OCI-LY1 (cell line): ENCODE measurements around the gene DCST2.

Experiments
- H2AFZ ChIP-seq: fragments of 200-600 bp; sonication (generic), shearing (Covaris generic); 2 replicates; pipeline ENCODE4 v1.6.0; 2014; ENCODE audit warnings: antibody characterized with exemption, mild to moderate bottlenecking, low read length
- H3F3A ChIP-seq: fragments of 200-600 bp; sonication (generic), shearing (Covaris generic); 2 replicates; pipeline ENCODE4 v1.6.0; 2014; ENCODE audit warnings: mild to moderate bottlenecking, antibody characterized with exemption, low read length, moderate library complexity; ENCODE audit not compliant: insufficient read depth
- H3K27ac ChIP-seq: fragments of 200-600 bp; sonication (generic); 2 replicates; pipeline ENCODE4 v1.5.1; 2014; ENCODE audit warnings: low read length, mixed run types, mild to moderate bottlenecking, low read depth; ENCODE audit not compliant: poor library complexity, severe bottlenecking
- H3K27me3 ChIP-seq: fragments of 200-600 bp; sonication (generic); 2 replicates; pipeline ENCODE4 v1.6.0; 2014; ENCODE audit warnings: antibody characterized with exemption, mild to moderate bottlenecking, low read length, moderate library complexity; ENCODE audit not compliant: insufficient read depth
- H3K36me3 ChIP-seq: fragments of 200-600 bp; sonication (generic); 2 replicates; pipeline ENCODE4 v1.6.1; 2014; ENCODE audit warnings: mild to moderate bottlenecking, antibody characterized with exemption, low read length, moderate library complexity, mixed read lengths; ENCODE audit not compliant: insufficient read depth
- H3K4me1 ChIP-seq: fragments of 200-600 bp; sonication (generic); 2 replicates; pipeline ENCODE4 v1.5.1; 2014; ENCODE audit warnings: mild to moderate bottlenecking, low read length, moderate library complexity; ENCODE audit not compliant: insufficient read depth, severe bottlenecking
- H3K4me2 ChIP-seq: fragments of 200-600 bp; sonication (generic), shearing (Covaris generic); 2 replicates; pipeline ENCODE4 v1.6.1; 2014; ENCODE audit warnings: low read length
- H3K4me3 ChIP-seq: fragments of 200-600 bp; sonication (generic); 2 replicates; pipeline ENCODE4 v1.5.1; 2014; ENCODE audit warnings: low read length, low read depth, mild to moderate bottlenecking, mixed read lengths; ENCODE audit not compliant: poor library complexity, severe bottlenecking
- H3K79me2 ChIP-seq: fragments of 200-600 bp; shearing (Covaris generic); 2 replicates; pipeline ENCODE4 v1.6.1; 2016; ENCODE audit warnings: mixed run types, low read length, mixed read lengths; ENCODE audit not compliant: insufficient read depth
- H3K9ac ChIP-seq: fragments of 200-600 bp; sonication (generic), shearing (Covaris generic); 2 replicates; pipeline ENCODE4 v1.6.1; 2014; ENCODE audit warnings: mild to moderate bottlenecking, low read length, mixed read lengths
- H3K9me2 ChIP-seq: fragments of 200-600 bp; sonication (generic), shearing (Covaris generic); 2 replicates; pipeline ENCODE4 v1.6.1; 2014; ENCODE audit warnings: low read depth, mild to moderate bottlenecking, low read length, mixed read lengths
- H3K9me3 ChIP-seq: fragments of 200-600 bp; shearing (Covaris generic); 2 replicates; pipeline ENCODE4 v1.6.1; 2014; ENCODE audit warnings: low read length, mixed read lengths
- H4K20me1 ChIP-seq: fragments of 200-600 bp; sonication (generic), shearing (Covaris generic); 2 replicates; pipeline ENCODE4 v1.6.0; 2016; ENCODE audit warnings: mild to moderate bottlenecking, low read length; ENCODE audit not compliant: insufficient read depth
- EZH2 ChIP-seq: fragments of 200-600 bp; sonication (generic), shearing (Covaris generic); IDR thresholded peaks from 2 replicates; pipeline ENCODE4 v1.8.0; 2017; ENCODE audit warnings: borderline replicate concordance, mixed run types, mild to moderate bottlenecking, antibody characterized with exemption, low read length, moderate library complexity, mixed read lengths
- TF ChIP-seq, protein P1 (sequence below): fragments of 200-600 bp; sonication (generic), shearing (Covaris generic); IDR thresholded peaks from 2 replicates; pipeline ENCODE4 v1.5.1; 2017; ENCODE audit warnings: mild to moderate bottlenecking, antibody characterized with exemption, low read length, moderate library complexity, mixed read lengths

The DCST2 gene

GRCh38 chr1:155024315-155024714 is 9.3 kb downstream of the DCST2 start:
- Histone ChIP-seq H3K79me2 (no peaks in the 10 kb centered on the region), H3K9me3 (no peaks in the 10 kb centered on the region), H3K9ac (no peak overlapping the region)

GRCh38 chr1:155023627-155024026 is 10.0 kb downstream of the DCST2 start:
- Histone ChIP-seq H3F3A (no peaks in the 10 kb centered on the region), H3K4me1 (no peaks in the 10 kb centered on the region), H3K9ac (no peak overlapping the region), H4K20me1 (no peaks in the 10 kb centered on the region), H2AFZ (no peak overlapping the region), H3K9me3 (no peaks in the 10 kb centered on the region), H3K79me2 (no peaks in the 10 kb centered on the region), H3K4me2 (no peak overlapping the region), H3K27ac (no peak overlapping the region), H3K4me3 (no peak overlapping the region), H3K27me3 (0 out of 2 replicates have a peak, but pooled peaks cover 3% of the 10 kb centered on the region), H3K9me2 (no peaks in the 10 kb centered on the region), H3K36me3 (no peaks in the 10 kb centered on the region)
- TF ChIP-seq, protein P1, sequence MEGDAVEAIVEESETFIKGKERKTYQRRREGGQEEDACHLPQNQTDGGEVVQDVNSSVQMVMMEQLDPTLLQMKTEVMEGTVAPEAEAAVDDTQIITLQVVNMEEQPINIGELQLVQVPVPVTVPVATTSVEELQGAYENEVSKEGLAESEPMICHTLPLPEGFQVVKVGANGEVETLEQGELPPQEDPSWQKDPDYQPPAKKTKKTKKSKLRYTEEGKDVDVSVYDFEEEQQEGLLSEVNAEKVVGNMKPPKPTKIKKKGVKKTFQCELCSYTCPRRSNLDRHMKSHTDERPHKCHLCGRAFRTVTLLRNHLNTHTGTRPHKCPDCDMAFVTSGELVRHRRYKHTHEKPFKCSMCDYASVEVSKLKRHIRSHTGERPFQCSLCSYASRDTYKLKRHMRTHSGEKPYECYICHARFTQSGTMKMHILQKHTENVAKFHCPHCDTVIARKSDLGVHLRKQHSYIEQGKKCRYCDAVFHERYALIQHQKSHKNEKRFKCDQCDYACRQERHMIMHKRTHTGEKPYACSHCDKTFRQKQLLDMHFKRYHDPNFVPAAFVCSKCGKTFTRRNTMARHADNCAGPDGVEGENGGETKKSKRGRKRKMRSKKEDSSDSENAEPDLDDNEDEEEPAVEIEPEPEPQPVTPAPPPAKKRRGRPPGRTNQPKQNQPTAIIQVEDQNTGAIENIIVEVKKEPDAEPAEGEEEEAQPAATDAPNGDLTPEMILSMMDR = no peak
- no peak for TF ChIP-seq EZH2

More at GRCh38 chr1:155024315-155024714, 9.3 kb downstream of the DCST2 start:
- Histone ChIP-seq H3K4me1 (no peaks in the 10 kb centered on the region), H3K9me2 (no peaks in the 10 kb centered on the region), H4K20me1 (no peaks in the 10 kb centered on the region), H3K27ac (no peak overlapping the region), H3K27me3 (0 out of 2 replicates have a peak, but pooled peaks cover 3% of the 10 kb centered on the region), H2AFZ (no peak overlapping the region), H3K4me2 (no peak overlapping the region), H3K36me3 (no peaks in the 10 kb centered on the region), H3K4me3 (no peak overlapping the region), H3F3A (no peaks in the 10 kb centered on the region)
- TF ChIP-seq, protein P1 = no peak
- TF ChIP-seq EZH2 = no peak

DNA sequence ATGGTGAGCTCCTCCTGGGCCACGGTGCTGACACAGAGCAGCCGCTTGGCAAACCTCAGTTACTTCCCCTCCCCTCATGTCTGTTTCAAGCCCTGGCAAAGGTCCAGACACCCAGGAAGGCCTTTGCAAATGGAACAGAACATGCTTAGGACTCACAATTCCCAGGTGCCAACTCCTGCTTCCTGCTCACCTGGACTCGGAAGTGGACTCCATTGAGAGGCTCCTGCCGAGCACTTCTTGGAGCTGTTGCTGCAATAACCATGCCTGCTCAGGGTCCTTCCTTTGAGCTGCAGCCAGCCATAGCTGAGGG is 10.7 kb downstream of the DCST2 start:
- H3K79me2 ChIP-seq = no peaks in the 10 kb centered on the region
- H3F3A ChIP-seq = no peaks in the 10 kb centered on the region
- no peak overlapping the region for H3K9ac ChIP-seq
- H3K27ac ChIP-seq = no peak overlapping the region
- no peak overlapping the region for H3K4me2 ChIP-seq
- no peaks in the 10 kb centered on the region for H3K9me2 ChIP-seq
- no peaks in the 10 kb centered on the region for H3K9me3 ChIP-seq
- no peaks in the 10 kb centered on the region for H3K36me3 ChIP-seq
- H3K27me3 ChIP-seq = 0 out of 2 replicates have a peak, but pooled peaks cover 3% of the 10 kb centered on the region
- peaks cover 3% of the 10 kb centered on the region for H3K4me1 ChIP-seq
- no peak overlapping the region for H2AFZ ChIP-seq
- no peak overlapping the region for H3K4me3 ChIP-seq
- TF ChIP-seq, protein P1 = no peak
- TF ChIP-seq EZH2 = no peak
- H4K20me1 ChIP-seq = no peaks in the 10 kb centered on the region
